Measurements from ENCODE around the gene KAZN.

Gene KAZN

DNA sequence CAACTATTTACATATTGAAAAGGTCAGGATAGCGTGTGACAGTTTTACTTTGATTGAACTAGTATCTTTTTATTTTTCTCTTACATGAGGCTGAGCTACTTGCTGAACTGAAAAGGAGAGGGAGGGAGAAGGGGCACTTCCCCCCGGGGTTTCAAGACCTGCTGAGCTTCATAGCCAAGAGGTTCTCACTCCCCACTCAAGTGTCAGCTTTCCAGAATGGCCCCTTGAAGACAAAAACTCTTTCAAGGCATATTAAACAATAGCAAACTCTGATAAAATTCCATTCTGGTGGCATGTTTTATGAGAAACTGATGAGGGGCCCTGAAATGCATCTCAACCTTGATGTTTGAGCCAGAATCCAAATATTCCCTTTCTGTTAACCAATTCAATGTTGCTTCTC is 143.0 kb downstream of the KAZN start:
- no peaks in the 10 kb centered on the region for H3K36me3 ChIP-seq (ENCODE audit: control insufficient read depth, insufficient read depth, low read length)
- H3K27me3 ChIP-seq (replicated peaks; ENCODE audit: control insufficient read depth, insufficient read depth, low read length, poor library complexity, severe bottlenecking): no peaks in the 10 kb centered on the region
- no peak for DNase-seq
- no peaks in the 10 kb centered on the region for H3K9me3 ChIP-seq (ENCODE audit: control insufficient read depth, low read length)
- H3K4me1 ChIP-seq (ENCODE audit: control insufficient read depth, insufficient read depth, low read length, poor library complexity, severe bottlenecking): no peaks in the 10 kb centered on the region
- H3K27ac ChIP-seq (ENCODE audit: insufficient read depth, low read length, poor library complexity, severe bottlenecking): no peak overlapping the region
- H3K4me3 ChIP-seq (ENCODE audit: insufficient read depth, low read depth, low read length, poor library complexity, severe bottlenecking): no peak overlapping the region

GRCh38 chr1:14742181-14742980 is 143.9 kb downstream of the KAZN start:
- Histone ChIP-seq H3K9me3 (ENCODE audit: control insufficient read depth, low read length) (no peaks in the 10 kb centered on the region), H3K4me1 (ENCODE audit: control insufficient read depth, insufficient read depth, low read length, poor library complexity, severe bottlenecking) (no peaks in the 10 kb centered on the region), H3K27me3 (replicated peaks; ENCODE audit: control insufficient read depth, insufficient read depth, low read length, poor library complexity, severe bottlenecking) (no peaks in the 10 kb centered on the region), H3K27ac (ENCODE audit: insufficient read depth, low read length, poor library complexity, severe bottlenecking) (no peak overlapping the region), H3K36me3 (ENCODE audit: control insufficient read depth, insufficient read depth, low read length) (no peaks in the 10 kb centered on the region), H3K4me3 (ENCODE audit: insufficient read depth, low read depth, low read length, poor library complexity, severe bottlenecking) (no peak overlapping the region)
- no peak for DNase-seq

DNA sequence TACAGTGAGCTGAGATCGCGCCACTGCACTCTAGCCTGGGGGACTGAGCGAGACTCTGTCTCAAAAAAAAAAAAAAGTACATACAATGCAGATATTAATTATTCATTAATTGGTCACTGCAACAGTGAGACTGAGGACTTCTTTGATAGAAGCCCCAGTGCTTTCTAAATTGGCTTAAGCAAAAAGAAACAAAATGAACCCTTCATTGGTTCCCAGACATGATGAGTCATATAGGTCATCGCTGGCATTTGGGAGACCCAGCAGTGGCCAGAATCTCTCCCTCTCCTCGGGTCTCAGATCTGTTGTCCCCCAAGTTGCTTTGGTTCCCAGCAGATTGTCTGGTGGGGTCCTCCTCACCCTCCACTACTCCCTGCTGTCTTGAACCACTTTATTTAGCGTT is 144.9 kb downstream of the KAZN start:
- H3K36me3 ChIP-seq (ENCODE audit: control insufficient read depth, insufficient read depth, low read length): no peaks in the 10 kb centered on the region
- no peak overlapping the region for H3K27ac ChIP-seq (ENCODE audit: insufficient read depth, low read length, poor library complexity, severe bottlenecking)
- no peak for DNase-seq
- no peaks in the 10 kb centered on the region for H3K27me3 ChIP-seq (replicated peaks; ENCODE audit: control insufficient read depth, insufficient read depth, low read length, poor library complexity, severe bottlenecking)
- H3K4me3 ChIP-seq (ENCODE audit: insufficient read depth, low read depth, low read length, poor library complexity, severe bottlenecking): no peak overlapping the region
- no peaks in the 10 kb centered on the region for H3K4me1 ChIP-seq (ENCODE audit: control insufficient read depth, insufficient read depth, low read length, poor library complexity, severe bottlenecking)
- H3K9me3 ChIP-seq (ENCODE audit: control insufficient read depth, low read length): no peaks in the 10 kb centered on the region

GRCh38 chr1:14745001-14745720 is 146.7 kb downstream of the KAZN start:
- Histone ChIP-seq H3K9me3 (ENCODE audit: control insufficient read depth, low read length) (no peaks in the 10 kb centered on the region), H3K27me3 (replicated peaks; ENCODE audit: control insufficient read depth, insufficient read depth, low read length, poor library complexity, severe bottlenecking) (no peaks in the 10 kb centered on the region), H3K4me3 (ENCODE audit: insufficient read depth, low read depth, low read length, poor library complexity, severe bottlenecking) (no peak overlapping the region), H3K4me1 (ENCODE audit: control insufficient read depth, insufficient read depth, low read length, poor library complexity, severe bottlenecking) (no peaks in the 10 kb centered on the region), H3K27ac (ENCODE audit: insufficient read depth, low read length, poor library complexity, severe bottlenecking) (no peak overlapping the region), H3K36me3 (ENCODE audit: control insufficient read depth, insufficient read depth, low read length) (no peaks in the 10 kb centered on the region)
- no peak for DNase-seq

DNA sequence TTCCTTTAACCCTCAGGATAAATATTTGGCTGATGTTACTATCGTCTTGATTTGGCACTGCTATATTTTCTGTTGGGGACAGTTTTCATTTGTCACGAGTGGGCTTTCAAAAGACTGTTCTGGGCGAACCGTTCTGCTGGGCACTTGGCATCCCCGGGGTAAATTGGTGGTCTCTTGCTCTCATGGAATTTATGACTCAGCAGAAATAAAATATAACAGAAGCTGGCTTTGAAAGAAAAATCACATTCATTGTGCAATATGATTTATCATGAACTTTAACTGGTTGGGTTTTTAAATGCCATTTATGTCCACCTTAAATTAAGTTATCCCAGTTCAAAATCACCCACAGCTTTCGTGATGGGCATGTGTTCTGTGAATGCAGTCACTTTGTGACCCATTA is 147.3 kb downstream of the KAZN start:
- no peaks in the 10 kb centered on the region for H3K4me1 ChIP-seq (ENCODE audit: control insufficient read depth, insufficient read depth, low read length, poor library complexity, severe bottlenecking)
- H3K36me3 ChIP-seq (ENCODE audit: control insufficient read depth, insufficient read depth, low read length): no peaks in the 10 kb centered on the region
- no peaks in the 10 kb centered on the region for H3K27me3 ChIP-seq (replicated peaks; ENCODE audit: control insufficient read depth, insufficient read depth, low read length, poor library complexity, severe bottlenecking)
- DNase-seq: no peak
- H3K9me3 ChIP-seq (ENCODE audit: control insufficient read depth, low read length): no peaks in the 10 kb centered on the region
- no peak overlapping the region for H3K27ac ChIP-seq (ENCODE audit: insufficient read depth, low read length, poor library complexity, severe bottlenecking)
- no peak overlapping the region for H3K4me3 ChIP-seq (ENCODE audit: insufficient read depth, low read depth, low read length, poor library complexity, severe bottlenecking)

- Histone ChIP-seq H3K9me3 (ENCODE audit: control insufficient read depth, low read length) (no peaks in the 10 kb centered on the region), H3K36me3 (ENCODE audit: control insufficient read depth, insufficient read depth, low read length) (no peaks in the 10 kb centered on the region)
Observed at GRCh38 chr1:14746393-14746792, 147.9 kb downstream of the KAZN start.

DNA sequence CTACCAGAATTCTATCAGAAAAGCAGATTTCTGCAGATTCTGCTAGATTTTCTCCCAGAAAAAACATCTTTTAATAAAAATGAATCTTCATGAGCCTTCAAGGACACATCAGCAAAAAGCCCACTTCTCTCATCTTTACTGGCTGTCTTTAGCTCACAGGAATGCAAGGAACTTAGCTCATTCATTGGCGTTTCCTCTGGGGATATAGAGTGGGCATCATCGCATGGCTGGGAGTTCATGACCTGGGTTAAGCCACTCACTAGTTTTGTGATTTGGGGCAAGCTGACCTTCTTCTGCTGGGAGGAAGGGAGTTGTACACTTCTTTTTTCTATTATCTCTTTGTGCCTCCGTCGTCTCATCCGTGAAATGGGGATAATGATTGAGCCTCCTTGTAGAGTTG is 149.7 kb downstream of the KAZN start:
- H3K27ac ChIP-seq (ENCODE audit: insufficient read depth, low read length, poor library complexity, severe bottlenecking): no peak overlapping the region
- no peaks in the 10 kb centered on the region for H3K27me3 ChIP-seq (replicated peaks; ENCODE audit: control insufficient read depth, insufficient read depth, low read length, poor library complexity, severe bottlenecking)
- no peak overlapping the region for H3K4me3 ChIP-seq (ENCODE audit: insufficient read depth, low read depth, low read length, poor library complexity, severe bottlenecking)
- H3K4me1 ChIP-seq (ENCODE audit: control insufficient read depth, insufficient read depth, low read length, poor library complexity, severe bottlenecking): no peaks in the 10 kb centered on the region
- H3K36me3 ChIP-seq (ENCODE audit: control insufficient read depth, insufficient read depth, low read length): no peaks in the 10 kb centered on the region
- DNase-seq: no peak
- H3K9me3 ChIP-seq (ENCODE audit: control insufficient read depth, low read length): no peaks in the 10 kb centered on the region

More at GRCh38 chr1:14746393-14746792, 147.9 kb downstream of the KAZN start:
- Histone ChIP-seq H3K27ac (ENCODE audit: insufficient read depth, low read length, poor library complexity, severe bottlenecking) (no peak overlapping the region), H3K27me3 (replicated peaks; ENCODE audit: control insufficient read depth, insufficient read depth, low read length, poor library complexity, severe bottlenecking) (no peaks in the 10 kb centered on the region), H3K4me1 (ENCODE audit: control insufficient read depth, insufficient read depth, low read length, poor library complexity, severe bottlenecking) (no peaks in the 10 kb centered on the region), H3K4me3 (ENCODE audit: insufficient read depth, low read depth, low read length, poor library complexity, severe bottlenecking) (no peak overlapping the region)
- no peak for DNase-seq

DNA sequence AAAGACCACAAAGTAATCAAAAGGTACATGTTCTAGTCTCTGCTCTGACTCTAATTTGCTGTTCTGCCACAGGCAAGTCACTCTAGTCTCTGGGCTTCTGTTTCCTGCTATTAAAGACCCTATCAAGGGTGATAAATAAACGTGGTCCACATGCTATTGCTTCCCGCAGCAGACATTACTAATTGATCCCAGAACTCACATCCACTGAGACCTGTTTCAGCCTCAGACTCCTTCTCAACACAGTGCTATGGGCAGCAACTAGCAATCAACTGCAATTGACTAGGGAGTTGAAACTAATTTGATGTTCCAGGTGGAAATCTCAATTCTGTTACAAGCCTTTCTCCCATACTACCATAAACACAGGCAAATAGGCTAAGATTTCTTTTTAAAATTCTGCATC is 150.5 kb downstream of the KAZN start:
- Histone ChIP-seq H3K36me3 (ENCODE audit: control insufficient read depth, insufficient read depth, low read length) (no peaks in the 10 kb centered on the region), H3K4me1 (ENCODE audit: control insufficient read depth, insufficient read depth, low read length, poor library complexity, severe bottlenecking) (no peaks in the 10 kb centered on the region), H3K4me3 (ENCODE audit: insufficient read depth, low read depth, low read length, poor library complexity, severe bottlenecking) (no peak overlapping the region), H3K27ac (ENCODE audit: insufficient read depth, low read length, poor library complexity, severe bottlenecking) (no peak overlapping the region), H3K27me3 (replicated peaks; ENCODE audit: control insufficient read depth, insufficient read depth, low read length, poor library complexity, severe bottlenecking) (no peaks in the 10 kb centered on the region), H3K9me3 (ENCODE audit: control insufficient read depth, low read length) (no peaks in the 10 kb centered on the region)
- no peak for DNase-seq

DNA sequence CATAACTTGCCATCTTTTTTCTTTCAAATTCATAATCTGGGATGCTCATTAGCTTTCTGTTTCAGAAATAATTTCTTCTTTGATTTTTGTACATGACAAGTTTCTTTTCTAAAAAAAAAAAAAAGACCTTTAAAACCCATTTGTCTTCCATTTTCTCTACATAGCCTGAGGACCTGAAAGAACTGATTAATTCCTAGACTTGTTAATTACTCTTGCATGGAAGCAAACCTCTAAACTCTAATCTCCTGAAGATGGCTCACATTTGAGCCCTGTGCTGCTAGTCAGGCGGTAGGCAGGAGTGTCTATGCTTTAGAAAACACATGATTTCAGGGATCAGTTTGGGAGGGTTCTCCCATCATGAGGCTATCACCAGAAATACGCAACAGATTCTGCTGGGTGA is 152.0 kb downstream of the KAZN start:
- H3K4me1 ChIP-seq (ENCODE audit: control insufficient read depth, insufficient read depth, low read length, poor library complexity, severe bottlenecking): no peaks in the 10 kb centered on the region
- H3K27me3 ChIP-seq (replicated peaks; ENCODE audit: control insufficient read depth, insufficient read depth, low read length, poor library complexity, severe bottlenecking): no peaks in the 10 kb centered on the region
- no peaks in the 10 kb centered on the region for H3K36me3 ChIP-seq (ENCODE audit: control insufficient read depth, insufficient read depth, low read length)
- H3K9me3 ChIP-seq (ENCODE audit: control insufficient read depth, low read length): no peaks in the 10 kb centered on the region
- no peak for DNase-seq
- H3K4me3 ChIP-seq (ENCODE audit: insufficient read depth, low read depth, low read length, poor library complexity, severe bottlenecking): no peak overlapping the region
- H3K27ac ChIP-seq (ENCODE audit: insufficient read depth, low read length, poor library complexity, severe bottlenecking): no peak overlapping the region

DNA sequence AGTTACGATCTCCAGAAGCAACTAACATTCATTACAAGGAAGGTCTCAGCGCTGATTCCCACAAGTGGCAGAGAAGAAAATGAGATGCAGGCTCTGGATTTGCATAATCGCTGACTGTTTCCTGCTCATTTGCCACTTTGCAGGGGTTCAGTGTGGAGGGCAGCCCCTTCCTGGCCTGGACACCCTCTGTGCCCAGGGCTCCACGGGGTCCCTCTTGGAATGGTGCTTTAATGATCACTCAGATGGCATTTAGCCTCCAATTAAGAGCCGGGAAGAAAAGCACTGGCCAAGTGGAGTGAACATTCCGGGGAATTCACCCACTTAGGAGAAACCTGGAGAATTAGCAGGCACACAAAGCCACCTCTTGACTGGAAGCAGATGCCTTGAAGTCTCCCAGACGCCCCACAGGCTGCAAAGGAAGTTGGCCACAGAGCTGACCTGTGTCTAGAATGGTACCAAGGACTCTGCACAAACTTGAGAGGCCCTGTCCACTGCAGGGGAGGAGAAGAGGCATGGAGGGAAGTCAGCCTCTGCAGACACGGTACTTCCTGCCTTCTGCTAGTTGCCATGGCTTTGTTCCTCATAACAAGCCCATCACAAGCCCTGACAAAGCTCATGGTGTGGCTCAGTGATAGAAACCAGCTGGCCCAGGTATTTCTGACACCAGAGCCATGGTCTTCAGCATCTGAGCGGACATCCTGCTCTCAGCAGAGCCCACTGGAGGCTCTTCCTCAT is 157.2 kb downstream of the KAZN start:
- no peaks in the 10 kb centered on the region for H3K9me3 ChIP-seq (ENCODE audit: control insufficient read depth, low read length)
- H3K4me3 ChIP-seq (ENCODE audit: insufficient read depth, low read depth, low read length, poor library complexity, severe bottlenecking): no peak overlapping the region
- no peaks in the 10 kb centered on the region for H3K27me3 ChIP-seq (replicated peaks; ENCODE audit: control insufficient read depth, insufficient read depth, low read length, poor library complexity, severe bottlenecking)
- H3K36me3 ChIP-seq (ENCODE audit: control insufficient read depth, insufficient read depth, low read length): no peaks in the 10 kb centered on the region
- no peaks in the 10 kb centered on the region for H3K4me1 ChIP-seq (ENCODE audit: control insufficient read depth, insufficient read depth, low read length, poor library complexity, severe bottlenecking)
- no peak overlapping the region for H3K27ac ChIP-seq (ENCODE audit: insufficient read depth, low read length, poor library complexity, severe bottlenecking)
- no peak for DNase-seq
